ENCODE results near the gene MAPK10.
"Not testable (repeated sequence)": the region's sequence is repeated elsewhere in the genome, so short reads cannot be mapped to it uniquely, and the experiment has no call there.

Gene MAPK10

GRCh38 chr4:86099348-86099747 is 260.5 kb downstream of the MAPK10 start:
- no peak for DNase-seq

GRCh38 chr4:86098691-86099090 is 261.2 kb downstream of the MAPK10 start:
- DNase-seq: no peak

- no peak for DNase-seq
Measured at GRCh38 chr4:86096373-86096772, 263.5 kb downstream of the MAPK10 start.

- peak; percentile 78 for DNase-seq
Measured at GRCh38 chr4:86092684-86093083, 267.2 kb downstream of the MAPK10 start.

GRCh38 chr4:86091201-86091600 is 268.7 kb downstream of the MAPK10 start:
- no peak for DNase-seq

GRCh38 chr4:86089781-86090323 is 270.0 kb downstream of the MAPK10 start:
- no peak for DNase-seq

GRCh38 chr4:86089053-86089452 is 270.8 kb downstream of the MAPK10 start:
- DNase-seq: no peak

GRCh38 chr4:86075796-86076195 is 284.1 kb downstream of the MAPK10 start:
- not testable (repeated sequence) for DNase-seq

GRCh38 chr4:86060341-86060740 is 299.5 kb downstream of the MAPK10 start:
- no peak for DNase-seq

GRCh38 chr4:86058621-86059020 is 301.2 kb downstream of the MAPK10 start:
- no peak for DNase-seq

- no peak for DNase-seq
Measured at GRCh38 chr4:86055898-86056297, 304.0 kb downstream of the MAPK10 start.

- DNase-seq: no peak
Measured at GRCh38 chr4:86054286-86055032, 305.4 kb downstream of the MAPK10 start.

GRCh38 chr4:86050496-86050895 is 309.4 kb downstream of the MAPK10 start:
- no peak for DNase-seq

- DNase-seq: no peak
Measured at GRCh38 chr4:86048426-86048825, 311.4 kb downstream of the MAPK10 start.

- no peak for DNase-seq
Measured at GRCh38 chr4:86044593-86044985, 315.3 kb downstream of the MAPK10 start.

- peak; percentile 24 for DNase-seq
Measured at GRCh38 chr4:86043755-86044592, 315.9 kb downstream of the MAPK10 start.

GRCh38 chr4:86038037-86038436 is 321.8 kb downstream of the MAPK10 start:
- DNase-seq: no peak

GRCh38 chr4:86036736-86037135 is 323.1 kb downstream of the MAPK10 start:
- no peak for DNase-seq

- DNase-seq: no peak
Measured at GRCh38 chr4:86035688-86036087, 324.2 kb downstream of the MAPK10 start.

GRCh38 chr4:86034616-86035015 is 325.2 kb downstream of the MAPK10 start:
- peak; percentile 12 for DNase-seq

- peak; percentile 35 for DNase-seq
Measured at GRCh38 chr4:86033171-86033570, 326.7 kb downstream of the MAPK10 start.

GRCh38 chr4:86032476-86033022 is 327.3 kb downstream of the MAPK10 start:
- peak; percentile 88 for DNase-seq

- DNase-seq: no peak
Measured at GRCh38 chr4:86031927-86032326, 327.9 kb downstream of the MAPK10 start.

GRCh38 chr4:86026720-86027119 is 333.1 kb downstream of the MAPK10 start:
- DNase-seq: no peak

Data from NCI-H226 (cell line).